ENCODE measurements around the gene TCHP.
A peak's percentile ranks its signal among the peaks of the same experiment; 100 is the strongest.
"Not testable (repeated sequence)": the region's sequence is repeated elsewhere in the genome, so short reads cannot be mapped to it uniquely, and the experiment has no call there.

TCHP gene, protein sequence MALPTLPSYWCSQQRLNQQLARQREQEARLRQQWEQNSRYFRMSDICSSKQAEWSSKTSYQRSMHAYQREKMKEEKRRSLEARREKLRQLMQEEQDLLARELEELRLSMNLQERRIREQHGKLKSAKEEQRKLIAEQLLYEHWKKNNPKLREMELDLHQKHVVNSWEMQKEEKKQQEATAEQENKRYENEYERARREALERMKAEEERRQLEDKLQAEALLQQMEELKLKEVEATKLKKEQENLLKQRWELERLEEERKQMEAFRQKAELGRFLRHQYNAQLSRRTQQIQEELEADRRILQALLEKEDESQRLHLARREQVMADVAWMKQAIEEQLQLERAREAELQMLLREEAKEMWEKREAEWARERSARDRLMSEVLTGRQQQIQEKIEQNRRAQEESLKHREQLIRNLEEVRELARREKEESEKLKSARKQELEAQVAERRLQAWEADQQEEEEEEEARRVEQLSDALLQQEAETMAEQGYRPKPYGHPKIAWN

DNA sequence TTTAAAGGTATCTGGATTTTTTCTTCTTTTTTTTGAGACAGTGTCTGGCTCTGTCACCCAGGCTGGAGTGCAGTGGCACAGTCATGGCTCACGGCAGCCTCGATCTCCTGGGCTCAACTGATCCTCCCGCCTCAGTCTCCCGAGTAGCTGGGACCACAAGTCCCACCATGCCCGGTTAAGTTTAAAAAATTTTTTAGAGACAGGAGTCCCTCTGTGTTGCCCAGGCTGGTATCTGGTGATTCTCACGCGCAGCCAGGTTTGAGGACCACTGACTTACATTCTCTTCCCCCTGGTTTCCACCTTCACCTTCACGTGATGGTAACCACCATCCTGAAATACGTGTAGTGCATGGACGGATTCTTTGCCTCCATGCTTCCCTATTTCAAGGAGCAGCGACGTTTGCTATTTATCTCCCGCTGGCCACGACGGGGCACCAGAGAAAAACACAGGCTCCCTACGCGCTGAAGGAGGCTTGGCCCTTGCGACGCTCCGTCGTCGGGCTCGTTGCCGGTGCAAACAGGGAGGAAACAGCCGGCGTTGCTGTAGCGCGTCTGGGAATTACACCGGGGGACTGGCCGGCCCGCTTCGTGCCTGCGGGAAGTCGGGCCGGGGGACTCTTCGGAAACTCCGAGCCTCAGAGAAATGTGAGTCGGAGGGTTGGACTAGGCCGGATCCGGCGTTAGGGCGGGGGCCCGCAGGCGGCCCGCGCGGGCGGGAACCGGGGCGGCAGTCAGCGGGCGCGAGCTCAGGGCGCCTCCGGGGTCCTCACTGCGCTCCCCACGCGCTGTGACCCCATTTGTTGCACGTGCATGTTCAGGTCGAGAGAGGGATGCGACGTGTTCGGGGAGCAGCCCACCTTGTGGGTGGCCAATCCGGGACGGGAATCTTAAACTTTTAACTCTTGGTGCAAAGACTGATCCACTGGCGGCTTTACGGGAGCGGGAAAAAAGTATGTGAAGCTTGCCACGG lies at the start of gene TCHP:
Gene TCHP, plus strand, starts transcription at position 492 of the 969 bp plus-strand sequence. CDS start 2,753 bp downstream, outside the sequence.
- DNase-seq = peak; percentile 69

DNA sequence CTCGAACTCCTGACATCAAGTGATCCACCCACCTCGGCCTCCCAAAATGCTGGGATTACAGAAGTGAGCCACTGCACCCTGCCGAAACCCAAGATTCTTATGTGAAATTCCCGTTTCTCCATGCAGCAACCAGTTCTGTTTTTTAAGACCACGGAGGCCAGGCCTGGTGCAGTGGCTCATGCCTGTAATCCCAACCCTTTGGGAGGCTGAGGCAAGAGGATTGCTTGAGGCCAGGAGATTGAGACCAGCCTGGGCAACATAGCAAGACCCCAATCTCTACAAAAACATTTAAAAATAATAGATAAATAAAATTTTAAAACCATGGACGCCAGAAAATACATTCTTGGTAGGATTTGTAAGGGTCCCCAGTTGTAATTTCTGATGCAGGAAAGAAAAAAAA lies 49.6 kb upstream of the TCHP start:
- not testable (repeated sequence) for DNase-seq

DNA sequence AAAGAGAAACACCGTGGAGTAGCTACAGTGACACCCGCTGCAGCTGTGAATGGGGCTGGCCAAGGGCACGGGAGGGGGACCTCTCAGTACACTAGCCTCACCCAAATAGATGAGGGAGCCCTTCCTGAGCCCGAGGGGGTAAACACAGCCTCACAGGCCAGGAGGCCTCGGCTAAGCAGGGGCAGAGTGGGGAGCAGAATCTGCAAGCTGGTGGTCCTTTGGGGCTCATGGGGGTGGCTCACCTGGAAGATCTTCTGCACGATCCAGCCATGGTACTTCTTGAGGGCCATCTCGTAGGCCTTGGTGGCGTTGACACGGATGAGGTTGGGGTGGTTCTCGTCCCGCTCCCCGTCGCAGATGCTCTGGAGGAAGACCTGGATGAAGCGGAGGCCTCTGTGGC lies 44.7 kb upstream of the TCHP start:
- no peak for DNase-seq

DNA sequence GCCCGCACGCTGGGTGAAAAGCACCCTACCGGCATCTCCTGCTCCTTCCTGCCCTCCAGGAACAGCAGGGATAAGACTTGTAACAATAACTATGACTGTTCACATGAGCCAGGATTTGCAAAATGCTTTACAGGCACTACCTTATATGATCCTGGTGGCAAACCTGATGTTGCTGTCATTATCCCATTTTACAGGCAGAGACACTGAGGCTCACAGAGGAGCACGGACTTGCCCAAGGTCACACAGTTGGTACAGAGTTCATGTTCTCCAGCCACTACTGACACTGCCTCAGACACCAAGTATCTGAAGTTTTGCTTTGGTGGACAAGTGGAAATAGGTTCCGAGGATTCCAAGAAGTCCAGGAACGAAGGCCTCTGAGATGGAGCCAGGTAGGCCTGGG lies 42.4 kb upstream of the TCHP start:
- DNase-seq = no peak

DNA sequence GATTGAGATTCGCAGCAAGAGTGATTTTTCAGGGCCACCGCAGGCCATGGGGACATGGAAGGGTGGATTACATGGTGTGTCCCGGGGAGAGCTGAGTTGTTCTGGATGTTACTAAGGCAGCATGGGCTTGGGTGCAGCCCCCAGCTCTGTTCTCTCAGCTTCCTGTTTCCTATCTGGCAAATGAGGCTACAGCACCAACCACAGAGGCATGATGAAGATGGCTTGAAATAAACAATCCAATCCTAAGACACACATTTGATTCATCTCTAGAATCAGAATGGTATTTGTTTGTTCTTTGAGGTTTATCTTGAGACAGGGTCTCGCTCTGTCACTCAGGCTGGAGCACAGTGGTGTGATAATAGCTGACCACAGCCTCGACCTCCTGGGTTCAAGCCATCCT lies 41.3 kb upstream of the TCHP start:
- DNase-seq = no peak

DNA sequence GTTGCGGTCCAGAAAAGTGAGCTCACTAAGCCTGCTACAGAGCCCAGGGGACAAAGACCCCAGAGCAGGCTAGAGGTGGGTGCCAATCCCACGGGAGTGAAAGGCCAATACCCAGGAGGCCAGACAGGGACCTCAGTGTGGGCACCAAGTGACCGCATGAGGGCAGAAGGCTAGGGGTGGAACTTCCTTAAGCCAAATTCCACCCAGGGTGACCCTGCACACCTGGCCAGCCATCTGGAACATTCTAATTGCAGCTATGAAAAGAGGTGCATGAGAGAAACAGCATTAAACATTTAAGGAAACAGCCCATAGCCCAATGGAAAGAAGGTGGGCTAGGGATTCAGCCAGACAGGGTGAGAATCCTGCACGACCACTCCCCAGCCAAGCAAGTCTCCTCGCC lies 39.1 kb upstream of the TCHP start:
- no peak for DNase-seq

DNA sequence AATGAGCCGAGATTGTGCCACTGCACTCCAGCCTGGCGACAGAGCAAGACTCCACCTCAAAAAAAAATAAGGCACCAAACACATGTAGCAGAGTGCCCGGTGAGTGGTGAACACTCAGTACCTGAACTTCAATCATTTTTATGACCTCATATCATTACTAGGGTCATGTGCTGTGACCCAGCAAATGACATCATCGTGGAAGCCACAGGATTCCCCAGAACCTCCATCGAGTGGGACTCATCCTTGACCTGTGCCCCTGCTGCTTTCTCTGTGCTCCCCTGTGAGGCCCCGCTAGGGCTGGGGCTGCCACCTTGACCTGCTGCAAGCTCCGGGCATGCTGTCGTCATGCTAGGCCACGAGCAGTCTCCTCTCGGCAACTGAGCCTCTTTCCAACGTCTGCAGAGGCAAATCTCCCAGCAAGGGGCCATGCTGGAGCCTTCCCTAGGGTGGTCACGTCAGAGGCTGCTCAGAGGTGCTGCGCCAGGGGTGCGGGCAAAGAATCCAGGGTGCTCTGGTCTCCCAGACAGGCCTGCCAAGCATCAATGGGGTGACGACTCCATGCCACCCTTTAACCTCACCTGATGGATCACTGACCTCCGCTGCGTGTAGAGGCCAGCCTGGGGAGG lies 38.3 kb upstream of the TCHP start:
- no peak for DNase-seq

DNA sequence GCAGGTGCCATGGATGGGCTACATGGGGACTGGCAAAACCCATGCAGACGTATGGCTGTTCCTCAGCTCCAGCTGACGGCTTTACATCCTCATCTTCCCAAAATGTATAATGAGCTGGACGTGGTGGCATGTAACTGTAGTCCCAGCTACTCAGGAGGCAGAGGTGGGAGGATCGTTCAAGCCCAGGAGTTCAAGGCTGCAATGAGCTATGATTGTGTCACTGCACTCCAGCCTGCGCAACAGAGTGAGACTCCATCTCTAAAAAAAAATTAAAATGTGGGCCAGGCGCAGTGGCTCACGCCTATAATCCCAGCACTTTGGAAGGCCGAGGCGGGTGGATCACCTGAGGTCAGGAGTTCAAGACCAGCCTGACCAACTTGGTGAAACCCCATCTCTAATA lies 37.6 kb upstream of the TCHP start:
- DNase-seq = not testable (repeated sequence)

DNA sequence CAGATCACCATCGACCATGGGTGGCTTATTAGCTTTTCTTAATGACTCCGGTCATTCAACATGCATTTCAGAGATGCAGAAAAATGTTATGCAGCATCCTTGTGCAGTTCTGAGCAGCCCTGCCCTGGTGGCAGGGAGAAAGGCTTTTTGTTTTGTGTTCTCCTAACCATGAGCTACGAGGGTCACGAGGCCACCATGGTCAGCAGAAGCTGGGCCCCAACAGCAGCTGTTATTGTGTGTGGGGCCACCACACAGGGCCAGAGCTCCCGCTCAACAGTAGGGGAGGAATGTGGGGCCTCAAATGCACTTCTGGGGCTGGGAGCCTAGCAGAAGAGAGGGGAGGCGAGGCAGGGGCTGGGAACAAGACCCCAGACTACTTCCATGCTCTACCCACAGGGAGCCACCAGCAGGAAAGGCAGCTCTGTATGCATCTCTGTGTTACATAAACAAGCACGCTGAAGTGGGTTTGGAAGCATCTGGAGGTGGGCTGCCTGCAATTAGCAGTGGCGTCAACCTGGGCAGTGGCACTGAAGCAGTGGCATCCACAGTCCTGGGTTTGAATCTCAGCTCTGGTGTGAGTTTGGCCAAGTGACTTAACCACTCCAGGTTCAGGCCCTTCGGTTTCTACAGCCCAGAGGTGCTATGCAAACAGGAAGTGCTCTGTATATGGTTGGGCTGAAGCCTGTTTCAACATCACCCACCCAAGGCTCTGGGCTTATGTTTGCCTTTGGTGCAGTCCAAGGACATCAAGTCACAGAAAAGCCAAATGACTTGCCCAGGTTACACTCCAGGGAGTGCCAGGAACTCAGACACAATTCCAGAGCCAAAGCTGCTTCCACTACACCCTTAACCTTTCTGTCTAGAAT lies 36.0 kb upstream of the TCHP start:
- DNase-seq = no peak

DNA sequence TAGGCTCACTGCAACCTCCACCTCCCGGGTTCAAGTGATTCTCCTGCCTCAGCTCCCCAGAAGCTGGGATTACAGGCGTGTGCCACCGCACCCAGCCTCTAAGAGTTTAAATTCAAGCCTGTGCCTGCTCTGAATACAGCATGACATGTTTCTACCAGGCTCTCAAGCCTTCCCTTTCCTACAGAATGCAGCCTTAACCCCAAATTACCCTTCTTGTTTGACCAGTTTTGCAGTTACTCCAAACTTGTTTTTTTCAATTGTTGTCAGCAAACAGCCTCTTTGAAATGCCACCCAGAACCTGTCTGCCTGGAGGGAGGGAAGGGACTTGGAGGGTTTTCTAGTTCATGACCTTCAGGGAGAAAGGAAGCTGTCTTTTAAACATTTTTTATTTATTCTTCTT lies 35.2 kb upstream of the TCHP start:
- no peak for DNase-seq

DNA sequence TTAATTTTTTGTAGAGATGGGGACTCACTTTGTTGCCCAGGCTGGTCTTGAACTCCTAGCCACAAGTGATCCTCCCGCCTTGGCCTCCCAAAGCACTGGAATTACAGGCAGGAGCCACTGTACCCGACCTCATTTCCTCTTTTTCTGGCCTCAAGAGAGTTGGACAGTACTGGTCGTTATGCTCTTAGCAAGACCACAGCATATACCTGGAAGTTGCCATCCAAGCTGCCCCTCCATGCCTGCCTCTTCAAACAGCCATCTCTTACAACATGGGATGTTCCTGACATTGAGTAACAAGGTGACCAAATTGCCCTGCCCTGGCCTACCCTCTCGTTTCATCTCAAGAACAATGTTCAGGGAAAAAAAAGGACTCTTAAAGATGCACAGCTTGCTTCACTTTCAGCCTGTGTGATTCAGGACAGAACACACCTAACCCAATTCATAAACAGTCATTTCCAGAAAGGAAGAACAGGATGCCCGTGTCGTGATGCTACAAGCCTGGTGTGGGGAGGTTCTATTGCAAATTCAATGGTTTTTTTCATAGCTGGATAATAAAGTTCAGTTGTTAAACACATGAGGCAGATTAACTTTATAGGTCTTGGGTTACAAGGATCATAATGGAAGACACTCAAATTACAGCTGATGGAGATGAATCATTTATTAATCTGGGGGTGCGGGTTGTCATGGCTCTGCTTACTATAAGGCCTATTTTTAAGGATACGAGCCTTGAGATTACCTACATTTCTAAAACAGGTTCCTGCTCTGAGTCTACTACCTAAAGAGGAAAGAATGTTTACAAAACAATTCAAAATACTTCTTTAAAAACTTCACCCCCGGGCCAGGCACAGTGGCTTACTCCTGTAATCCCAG lies 31.7 kb upstream of the TCHP start:
- DNase-seq = no peak

DNA sequence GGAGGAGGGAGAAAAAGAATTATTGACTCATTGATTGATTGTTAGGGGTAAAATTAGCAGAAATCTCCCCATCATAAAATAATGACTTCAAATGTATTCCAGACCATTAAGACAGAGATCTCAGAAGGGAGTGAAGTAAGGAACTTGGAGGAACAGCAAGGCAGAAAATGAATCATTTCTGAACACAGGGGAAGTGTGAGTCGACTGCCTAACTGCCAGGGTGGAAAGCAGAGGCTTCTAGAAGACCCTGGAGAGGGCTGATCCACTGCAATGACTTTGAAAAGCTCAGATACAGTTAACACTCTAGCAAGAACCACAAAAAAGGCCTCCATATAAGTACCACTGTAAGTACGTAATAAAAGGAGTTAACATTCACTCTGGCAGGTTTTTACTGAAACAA lies 29.4 kb upstream of the TCHP start:
- no peak for DNase-seq

DNA sequence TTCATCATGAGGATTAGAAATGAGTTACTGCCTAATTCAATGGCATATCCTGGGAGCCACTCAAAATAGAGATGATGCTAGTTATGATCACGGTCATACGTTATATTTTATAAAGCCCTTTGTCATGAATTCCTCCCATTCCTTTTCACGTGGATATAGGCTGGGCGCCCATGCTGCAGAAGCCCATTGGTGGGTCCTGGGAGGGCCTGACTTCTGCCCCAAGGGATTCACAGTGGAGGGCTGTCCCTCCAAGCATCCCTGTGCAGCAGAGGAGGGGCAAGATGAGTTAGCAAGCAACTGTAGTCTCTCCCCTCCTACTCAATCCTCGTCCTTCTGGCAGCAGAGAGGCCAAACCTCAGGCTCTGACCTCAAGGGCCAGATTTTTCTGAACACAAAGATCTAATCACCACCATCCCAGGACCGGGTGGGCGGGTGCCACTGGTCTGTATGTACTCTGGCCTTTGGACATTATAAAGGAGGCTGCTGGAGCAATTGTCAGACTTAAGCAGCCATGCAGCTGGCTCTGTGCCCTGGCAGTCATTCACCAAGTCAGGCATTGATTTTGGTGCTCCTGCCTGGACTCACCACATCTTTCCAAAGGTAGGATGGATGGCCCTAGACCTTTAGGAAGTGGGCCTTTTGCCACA lies 28.3 kb upstream of the TCHP start:
- DNase-seq = no peak

DNA sequence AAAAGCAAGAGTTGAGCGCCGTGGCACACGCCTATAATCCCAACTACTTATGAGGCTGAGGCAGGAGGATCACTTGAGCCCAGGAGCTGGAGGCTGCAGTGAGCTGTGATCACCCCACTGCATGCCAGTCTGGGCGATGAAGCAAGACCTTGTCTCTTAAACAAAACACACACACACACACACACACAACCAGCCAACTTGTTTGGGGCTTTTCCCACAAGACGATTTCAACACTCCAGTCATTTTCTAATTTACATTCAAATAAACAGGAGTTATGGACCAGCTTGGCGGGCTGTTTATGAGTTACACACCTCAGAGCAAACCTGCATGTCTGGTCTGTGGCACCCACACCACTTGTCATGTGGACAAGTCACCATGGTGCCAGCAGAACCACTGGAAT lies 26.4 kb upstream of the TCHP start:
- no peak for DNase-seq

DNA sequence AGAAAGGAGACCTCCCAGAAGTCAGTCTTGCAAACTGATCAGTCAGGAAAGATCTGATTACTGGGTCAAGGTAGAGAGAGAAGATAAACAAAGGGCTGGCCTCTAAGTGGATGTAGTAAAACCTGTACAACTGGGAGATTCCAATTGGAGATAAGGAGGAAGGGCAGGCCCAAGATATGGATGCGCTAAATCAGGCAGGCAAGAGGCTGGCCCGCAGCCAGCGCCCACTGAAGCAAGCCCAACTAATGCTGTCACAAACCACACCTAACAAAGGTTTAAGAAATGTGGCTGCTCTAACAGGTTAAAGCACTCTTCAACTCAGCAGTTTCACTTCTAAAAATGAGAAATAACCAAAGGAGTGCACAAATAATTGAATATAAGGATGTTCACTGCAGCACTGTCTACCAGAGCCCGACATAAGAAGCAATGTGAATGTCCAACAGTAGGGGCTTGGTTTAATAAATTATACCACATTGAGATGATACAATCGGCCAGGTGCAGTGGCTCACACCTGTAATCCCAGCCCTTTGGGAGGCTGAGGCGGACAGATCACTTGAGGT lies 24.4 kb upstream of the TCHP start:
- no peak for DNase-seq

DNA sequence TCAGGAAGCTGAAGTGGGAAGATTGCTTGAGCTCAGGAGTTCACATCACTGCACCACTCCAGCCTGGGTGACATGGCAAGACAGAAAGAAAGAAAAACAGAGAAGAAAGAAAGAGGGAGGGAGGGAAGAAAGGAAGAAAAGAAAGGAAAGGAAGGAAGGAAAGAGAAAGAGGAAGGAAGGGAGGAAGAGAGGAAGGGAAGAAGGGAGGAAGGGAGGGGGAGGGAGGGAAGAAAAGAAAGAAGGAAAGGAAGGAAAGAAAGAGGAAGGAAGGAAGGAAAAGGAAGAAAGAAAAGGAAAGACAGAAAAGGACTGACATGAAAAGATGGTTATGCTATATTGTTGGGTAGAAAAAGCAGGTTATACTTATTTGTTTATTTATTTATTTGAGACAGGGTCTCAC lies 23.7 kb upstream of the TCHP start:
- no peak for DNase-seq

DNA sequence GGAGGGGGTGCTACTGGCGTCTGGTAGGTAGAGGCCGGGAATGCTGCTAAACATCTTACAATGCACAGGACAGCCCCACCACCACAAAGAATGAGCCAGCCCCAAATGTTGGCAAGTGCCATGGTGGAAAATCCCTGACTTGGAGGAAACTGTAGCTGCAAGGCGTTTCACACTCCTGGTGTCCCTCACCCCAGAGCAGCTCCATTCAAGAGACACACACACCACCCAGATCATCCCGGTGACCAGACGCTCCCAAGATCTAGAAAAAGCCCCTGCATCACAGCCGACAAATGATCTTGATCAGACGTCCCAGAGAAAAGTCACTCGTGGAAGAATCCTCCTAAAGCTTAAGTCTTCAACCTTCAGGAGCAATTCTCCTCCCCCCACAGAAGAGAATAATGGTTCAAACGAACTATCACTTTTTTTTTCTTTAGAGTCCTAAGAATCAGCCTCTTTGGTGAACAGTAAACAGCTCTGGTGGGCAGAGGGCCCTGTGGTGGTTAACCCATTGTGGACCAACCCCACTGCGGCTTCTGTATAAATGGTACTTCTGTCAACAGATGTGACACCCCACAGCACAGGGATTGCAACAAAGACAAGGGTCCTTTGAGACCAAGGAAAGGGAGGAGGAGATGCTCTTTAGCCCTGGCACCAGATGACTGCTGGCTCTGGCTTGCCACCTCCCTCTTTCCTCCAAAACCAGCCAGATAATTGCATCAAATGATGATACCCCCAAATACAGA lies 22.4 kb upstream of the TCHP start:
- no peak for DNase-seq

DNA sequence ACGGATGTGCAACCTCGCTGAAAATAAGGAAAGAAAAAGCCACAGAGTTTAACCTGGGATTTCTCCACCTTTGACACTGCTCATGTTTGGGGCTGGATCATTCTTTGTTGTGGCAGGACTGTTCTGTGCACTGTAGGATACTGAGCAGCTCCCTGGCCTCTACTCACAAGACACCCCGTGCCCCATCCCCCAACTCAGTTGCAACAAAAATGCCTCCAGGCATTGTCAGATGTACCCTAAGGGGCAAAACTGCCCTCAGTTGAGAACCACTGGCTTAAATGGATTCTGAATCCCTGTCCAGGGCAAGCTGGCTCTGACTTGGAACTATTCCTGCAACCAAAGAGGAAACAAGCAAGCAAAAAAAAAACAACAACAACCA lies 21.8 kb upstream of the TCHP start:
- no peak for DNase-seq

DNA sequence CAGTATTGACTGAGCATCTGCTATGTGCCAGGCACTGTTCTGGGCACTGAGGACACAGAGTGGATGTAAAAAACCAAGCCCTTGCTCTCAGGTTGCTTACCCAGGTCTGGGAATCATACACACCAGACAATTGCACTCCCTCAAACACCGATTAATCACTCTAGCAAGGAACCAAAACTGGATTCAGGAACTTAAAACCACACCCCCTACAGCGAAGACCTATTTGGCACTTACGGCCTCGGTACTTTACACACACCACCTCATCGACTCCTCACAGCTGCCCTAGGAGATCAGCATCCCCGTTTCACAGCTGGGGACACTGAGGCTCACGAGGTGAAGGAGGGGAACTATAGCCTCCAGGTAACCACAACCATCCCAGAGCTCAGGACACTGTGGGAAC lies 21.3 kb upstream of the TCHP start:
- DNase-seq = no peak

Data from stimulated activated CD4-positive, alpha-beta T cell treated with anti-CD3 and anti-CD28 coated beads, Interleukin-12 subunit alpha, Interleukin-12 subunit beta, amount 100 ng/mL, for 4 hours (primary cell).